LNCAP (cell line): Measurements from ENCODE around the gene TSPAN4.

Experiments used
- TF ChIP-seq, protein P1 (sequence below): fragments of 450-650 bp; IDR thresholded peaks from 2 replicates; pipeline ENCODE4 v1.5.1; 2017; ENCODE audit warnings: mild to moderate bottlenecking

Gene TSPAN4

DNA sequence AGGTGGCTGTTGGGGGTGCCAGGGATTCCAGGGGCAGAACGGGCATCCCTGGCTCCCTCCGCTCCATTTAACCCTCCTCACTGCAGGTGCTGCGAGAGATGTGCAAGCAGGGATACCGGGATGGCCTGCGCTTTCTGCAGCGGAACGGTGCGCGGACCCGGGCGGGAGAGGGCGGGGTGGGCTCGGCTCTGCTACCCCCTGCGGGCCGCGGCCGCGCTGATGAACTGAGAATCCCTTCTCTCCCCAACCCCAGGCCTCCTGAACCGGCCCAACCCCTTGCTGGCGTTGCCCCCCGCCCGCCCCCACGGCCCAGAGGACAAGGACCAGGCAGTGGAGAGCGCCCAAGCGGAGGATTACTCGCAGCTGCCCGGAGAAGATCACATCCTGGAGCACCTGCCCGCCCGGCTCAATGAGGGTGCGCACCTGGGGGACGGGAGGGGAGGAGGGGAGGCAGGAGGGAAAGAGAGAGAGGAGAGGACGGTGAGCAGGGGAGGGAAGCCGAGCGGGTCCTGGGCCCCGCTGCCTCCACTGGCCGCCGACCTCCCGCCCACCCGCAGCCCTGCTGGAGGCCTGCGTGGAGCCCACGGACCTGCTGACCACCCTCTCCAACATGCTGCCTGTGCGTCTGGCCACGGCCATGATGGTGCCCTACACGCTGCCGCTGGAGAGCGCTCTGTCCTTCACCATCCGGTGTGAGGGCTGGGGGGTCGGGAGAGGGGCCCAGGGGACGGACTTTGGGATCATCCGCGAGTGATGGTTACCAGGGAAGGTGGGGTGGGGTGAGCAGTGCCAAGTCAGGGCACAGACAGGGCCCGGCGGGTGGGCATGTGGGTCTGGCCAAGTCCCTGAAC, 19.0 kb upstream of the TSPAN4 start:
- TF ChIP-seq, protein P1, sequence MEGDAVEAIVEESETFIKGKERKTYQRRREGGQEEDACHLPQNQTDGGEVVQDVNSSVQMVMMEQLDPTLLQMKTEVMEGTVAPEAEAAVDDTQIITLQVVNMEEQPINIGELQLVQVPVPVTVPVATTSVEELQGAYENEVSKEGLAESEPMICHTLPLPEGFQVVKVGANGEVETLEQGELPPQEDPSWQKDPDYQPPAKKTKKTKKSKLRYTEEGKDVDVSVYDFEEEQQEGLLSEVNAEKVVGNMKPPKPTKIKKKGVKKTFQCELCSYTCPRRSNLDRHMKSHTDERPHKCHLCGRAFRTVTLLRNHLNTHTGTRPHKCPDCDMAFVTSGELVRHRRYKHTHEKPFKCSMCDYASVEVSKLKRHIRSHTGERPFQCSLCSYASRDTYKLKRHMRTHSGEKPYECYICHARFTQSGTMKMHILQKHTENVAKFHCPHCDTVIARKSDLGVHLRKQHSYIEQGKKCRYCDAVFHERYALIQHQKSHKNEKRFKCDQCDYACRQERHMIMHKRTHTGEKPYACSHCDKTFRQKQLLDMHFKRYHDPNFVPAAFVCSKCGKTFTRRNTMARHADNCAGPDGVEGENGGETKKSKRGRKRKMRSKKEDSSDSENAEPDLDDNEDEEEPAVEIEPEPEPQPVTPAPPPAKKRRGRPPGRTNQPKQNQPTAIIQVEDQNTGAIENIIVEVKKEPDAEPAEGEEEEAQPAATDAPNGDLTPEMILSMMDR, result no peak

DNA sequence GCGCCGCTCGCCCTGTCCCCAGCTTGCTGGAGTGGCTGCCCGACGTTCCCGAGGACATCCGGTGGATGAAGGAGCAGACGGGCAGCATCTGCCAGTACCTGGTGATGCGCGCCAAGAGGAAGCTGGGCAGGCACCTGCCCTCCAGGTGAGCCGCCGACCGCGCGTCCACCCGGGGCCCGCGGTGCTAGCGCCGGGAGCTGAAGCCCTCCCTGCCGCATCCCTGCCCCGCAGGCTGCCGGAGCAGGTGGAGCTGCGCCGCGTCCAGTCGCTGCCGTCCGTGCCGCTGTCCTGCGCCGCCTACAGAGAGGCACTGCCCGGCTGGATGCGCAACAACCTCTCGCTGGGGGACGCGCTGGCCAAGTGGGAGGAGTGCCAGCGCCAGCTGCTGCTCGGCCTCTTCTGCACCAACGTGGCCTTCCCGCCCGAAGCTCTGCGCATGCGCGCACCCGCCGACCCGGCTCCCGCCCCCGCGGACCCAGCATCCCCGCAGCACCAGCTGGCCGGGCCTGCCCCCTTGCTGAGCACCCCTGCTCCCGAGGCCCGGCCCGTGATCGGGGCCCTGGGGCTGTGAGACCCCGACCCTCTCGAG, 18.3 kb upstream of the TSPAN4 start:
- TF ChIP-seq, protein P1, result no peak; the same call in 1 of the 2 replicates

DNA sequence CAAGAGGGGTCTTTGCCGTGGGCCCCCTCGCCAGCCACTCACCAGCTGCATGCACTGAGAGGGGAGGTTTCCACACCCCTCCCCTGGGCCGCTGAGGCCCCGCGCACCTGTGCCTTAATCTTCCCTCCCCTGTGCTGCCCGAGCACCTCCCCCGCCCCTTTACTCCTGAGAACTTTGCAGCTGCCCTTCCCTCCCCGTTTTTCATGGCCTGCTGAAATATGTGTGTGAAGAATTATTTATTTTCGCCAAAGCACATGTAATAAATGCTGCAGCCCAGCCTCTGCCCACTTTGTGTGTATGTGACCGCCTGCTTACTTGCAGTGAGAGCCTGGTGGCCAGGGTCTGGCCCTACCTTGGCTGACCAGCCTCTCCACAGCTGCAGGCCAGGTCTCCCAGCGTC, 17.7 kb upstream of the TSPAN4 start:
- TF ChIP-seq, protein P1, result no peak

DNA sequence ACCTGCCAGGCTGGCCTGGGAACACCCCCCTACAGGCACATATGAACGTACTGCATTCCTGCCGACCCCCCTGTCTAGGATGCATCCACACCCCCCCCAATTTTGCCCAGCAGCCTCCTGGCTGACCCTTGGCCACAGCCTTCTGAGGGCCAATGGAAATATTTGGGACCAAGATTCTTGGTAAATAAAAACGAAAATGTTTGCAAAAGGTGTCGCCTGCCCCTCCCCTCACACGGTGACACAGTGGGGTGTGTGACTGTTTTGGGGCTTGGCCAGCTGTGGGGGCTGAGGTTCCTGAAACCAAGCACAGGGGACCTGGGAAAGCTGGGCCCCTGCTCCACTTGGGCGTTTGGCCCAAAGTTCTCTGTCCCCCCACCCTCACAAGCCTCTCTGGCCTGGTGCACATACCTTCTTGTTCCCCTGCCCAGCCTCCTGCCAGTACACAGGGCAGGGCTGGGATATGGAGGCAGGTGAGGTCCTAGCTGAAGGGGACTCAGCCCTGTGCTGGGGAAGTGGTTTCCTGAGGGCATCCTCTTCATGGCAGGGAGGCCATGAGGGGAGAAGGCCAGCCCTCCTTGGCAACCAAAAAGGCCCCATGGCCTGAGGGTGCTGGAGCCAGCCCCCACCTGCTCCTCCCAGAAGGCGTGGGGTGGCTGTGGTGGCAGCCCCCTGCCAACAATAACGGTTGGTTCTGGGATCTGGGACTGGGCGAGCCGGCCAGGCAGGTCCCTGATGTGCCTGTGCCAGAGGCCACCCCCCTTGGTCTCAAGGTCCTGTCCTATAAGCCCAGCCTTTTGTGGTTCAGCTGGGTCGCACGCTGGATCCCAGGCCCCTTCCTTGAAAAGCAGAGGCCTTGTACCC, 17.1 kb upstream of the TSPAN4 start:
- TF ChIP-seq, protein P1, result no peak

DNA sequence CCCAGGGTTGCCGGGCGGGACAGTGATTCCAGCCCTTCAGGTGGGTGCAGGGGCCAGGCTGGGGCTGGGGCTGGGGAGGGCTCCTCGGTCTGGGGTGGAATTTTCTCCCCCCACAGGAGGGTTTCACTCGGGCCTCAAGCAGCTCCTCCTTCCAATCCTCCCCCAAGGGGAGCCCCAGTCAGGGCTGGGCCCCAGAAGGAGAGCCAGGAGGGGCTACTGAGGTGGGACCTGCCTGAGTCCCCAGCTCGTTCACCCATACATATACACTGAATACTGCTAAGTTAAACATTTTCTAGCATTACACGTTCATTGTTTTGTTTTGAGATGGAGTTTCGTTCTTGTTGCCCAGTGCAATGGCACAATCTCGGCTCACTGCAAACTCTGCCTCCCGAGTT, 16.4 kb upstream of the TSPAN4 start:
- TF ChIP-seq, protein P1, result no peak

DNA sequence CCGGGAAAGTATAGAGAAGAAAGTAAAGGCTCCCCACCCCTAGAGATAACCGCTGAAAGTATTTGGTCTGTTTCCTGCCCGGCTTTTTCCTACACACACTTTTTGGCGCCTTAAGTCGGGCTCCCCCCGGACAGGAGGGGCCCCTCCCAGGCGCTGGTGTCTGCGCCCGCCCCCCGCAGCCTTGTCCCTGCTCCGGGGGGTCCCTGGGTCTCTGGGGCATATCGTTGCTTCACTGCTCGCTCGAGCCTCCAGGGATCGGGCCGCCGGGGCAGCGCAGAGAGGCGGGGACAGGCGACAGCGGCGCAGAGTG, 15.9 kb upstream of the TSPAN4 start:
- TF ChIP-seq, protein P1, result no peak

DNA sequence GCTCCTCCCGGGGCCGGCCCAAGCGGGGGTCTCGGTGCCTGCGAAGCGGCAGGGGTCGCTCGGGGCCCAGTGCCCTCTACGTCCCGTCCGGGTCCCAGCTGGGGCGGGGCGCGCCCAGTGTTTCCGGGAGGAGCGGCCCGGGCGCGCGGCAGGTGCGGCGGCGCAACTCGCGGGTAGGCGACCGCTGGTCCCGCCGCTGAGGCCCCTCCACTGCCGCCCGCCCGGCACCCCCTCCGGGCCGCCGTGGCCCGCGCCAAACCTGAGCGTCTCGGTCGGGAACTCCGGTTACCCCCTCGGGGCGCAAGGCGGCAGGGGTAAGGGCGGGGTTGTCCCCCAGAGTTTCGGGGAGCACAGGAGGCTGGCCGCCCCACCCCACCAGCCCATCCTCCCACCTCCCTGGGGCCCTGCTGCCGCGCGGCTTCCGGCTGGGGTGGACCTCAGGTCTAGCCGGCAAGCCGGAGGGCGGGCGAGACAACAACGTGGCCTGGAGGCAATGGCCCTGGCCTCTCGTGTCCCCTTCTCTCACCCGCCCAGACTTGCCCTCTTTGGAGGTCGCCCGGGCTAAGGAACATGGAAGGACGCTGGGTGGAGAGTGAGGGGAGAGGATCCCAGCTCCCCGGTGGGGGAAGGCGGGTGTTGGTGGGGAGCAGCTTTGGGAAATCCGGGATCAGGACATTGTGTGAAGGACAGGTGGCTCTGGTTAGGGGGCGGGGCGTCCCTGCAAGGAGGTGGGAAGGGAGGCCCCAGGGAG, 15.3 kb upstream of the TSPAN4 start:
- TF ChIP-seq, protein P1, result no peak
